ENCODE data around the gene TTC13.

- TF ChIP-seq CTCF (IDR thresholded peaks at IDR 0.05), result no peak
- no peak for TF ChIP-seq POLR2A (IDR thresholded peaks at IDR 0.05)
These were observed 30.4 kb downstream of the TTC13 start for GRCh38 chr1:230948301-230948700.
